ENCODE data around the gene SCUBE1.

DNA sequence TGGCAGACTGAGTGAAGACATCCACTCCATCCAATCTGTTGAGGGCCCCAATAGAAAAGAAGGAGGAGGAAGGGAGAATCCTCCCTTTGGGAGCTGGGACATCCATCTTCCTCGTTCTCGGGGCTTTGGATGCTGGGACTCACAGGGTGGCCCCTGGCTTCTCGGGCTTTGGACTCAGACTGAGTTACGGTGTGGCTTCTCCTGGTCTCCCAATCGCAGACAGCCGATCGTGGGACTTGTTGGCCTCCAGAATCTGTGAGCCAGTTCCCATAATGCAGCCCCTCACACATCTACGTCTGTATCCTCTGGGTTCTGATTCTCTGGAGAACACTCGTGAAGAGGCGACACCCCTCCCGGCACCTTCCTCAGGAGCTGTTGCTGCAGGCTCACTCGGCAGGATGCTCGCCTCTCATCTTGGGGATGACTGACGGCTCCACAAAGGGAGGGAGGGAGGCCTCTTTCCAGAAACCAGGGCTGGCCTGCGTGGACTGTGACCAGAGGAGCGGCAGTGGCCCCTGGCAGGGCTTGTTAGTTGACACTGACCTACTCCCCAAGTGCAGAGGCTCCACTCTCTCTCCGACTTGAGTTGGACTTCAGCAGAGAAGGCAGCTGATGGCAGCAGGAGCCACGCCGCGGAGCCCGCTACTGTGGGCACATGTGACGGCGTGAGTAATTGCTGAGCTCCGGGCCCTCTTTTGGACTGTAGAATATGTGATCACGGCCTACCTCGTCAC is 141.5 kb downstream of the SCUBE1 start:
- TF ChIP-seq POLR2AphosphoS5 (IDR thresholded peaks at IDR 0.05; ENCODE audit: low read depth, low read length), result no peak
- TF ChIP-seq, protein P1, sequence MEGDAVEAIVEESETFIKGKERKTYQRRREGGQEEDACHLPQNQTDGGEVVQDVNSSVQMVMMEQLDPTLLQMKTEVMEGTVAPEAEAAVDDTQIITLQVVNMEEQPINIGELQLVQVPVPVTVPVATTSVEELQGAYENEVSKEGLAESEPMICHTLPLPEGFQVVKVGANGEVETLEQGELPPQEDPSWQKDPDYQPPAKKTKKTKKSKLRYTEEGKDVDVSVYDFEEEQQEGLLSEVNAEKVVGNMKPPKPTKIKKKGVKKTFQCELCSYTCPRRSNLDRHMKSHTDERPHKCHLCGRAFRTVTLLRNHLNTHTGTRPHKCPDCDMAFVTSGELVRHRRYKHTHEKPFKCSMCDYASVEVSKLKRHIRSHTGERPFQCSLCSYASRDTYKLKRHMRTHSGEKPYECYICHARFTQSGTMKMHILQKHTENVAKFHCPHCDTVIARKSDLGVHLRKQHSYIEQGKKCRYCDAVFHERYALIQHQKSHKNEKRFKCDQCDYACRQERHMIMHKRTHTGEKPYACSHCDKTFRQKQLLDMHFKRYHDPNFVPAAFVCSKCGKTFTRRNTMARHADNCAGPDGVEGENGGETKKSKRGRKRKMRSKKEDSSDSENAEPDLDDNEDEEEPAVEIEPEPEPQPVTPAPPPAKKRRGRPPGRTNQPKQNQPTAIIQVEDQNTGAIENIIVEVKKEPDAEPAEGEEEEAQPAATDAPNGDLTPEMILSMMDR (IDR thresholded peaks at IDR 0.05), result no peak
